C4-2B (cell line): Measurements from ENCODE around the gene GPD2.

Experiments used
- CTCF ChIP-seq: fragments of 450-650 bp; conservative IDR thresholded peaks from 2 replicates; pipeline ENCODE4 v1.5.1; 2017; ENCODE audit warnings: mild to moderate bottlenecking
- ZFX ChIP-seq: fragments of 450-650 bp; IDR thresholded peaks from 2 replicates; pipeline ENCODE4 v1.6.1; 2017

- no peak for TF ChIP-seq CTCF
- TF ChIP-seq ZFX = no peak
Observed at GRCh38 chr2:156489195-156489594, 53.0 kb downstream of the GPD2 start.
